HepG2 (cell line): ENCODE measurements around the gene COL4A2. TPM values are rescaled to one million over a fixed set of nuclear protein-coding genes. Genes with fewer than 3 reads are reported as not detected.

ENCODE experiments used
- GABPA ChIP-seq, 2 experiments: IDR thresholded peaks; 2 replicates each; pipeline ENCODE4 v1.6.1; 2011 to 2016; ENCODE audit warnings: low read depth in 2 of 2, low read length in 1 of 2, missing biosample characterization in 1 of 2, missing genetic modification characterization in 1 of 2
- IKZF1 ChIP-seq: fragments of 450-650 bp; IDR thresholded peaks from 2 replicates; pipeline ENCODE4 v1.7.1; 2016
- MAX ChIP-seq: IDR thresholded peaks from 2 replicates; pipeline ENCODE4 v1.6.1; 2012; ENCODE audit warnings: inconsistent platforms
- PLSCR1 ChIP-seq: sonication (generic); formaldehyde crosslinking; IDR thresholded peaks from 2 replicates; pipeline ENCODE4 v1.5.0; 2020; ENCODE audit warnings: missing genetic modification reagents, mild to moderate bottlenecking, borderline replicate concordance
- SNAPC4 ChIP-seq: sonication (generic); formaldehyde crosslinking; IDR thresholded peaks from 2 replicates; pipeline ENCODE4 v1.4.0; 2020; ENCODE audit warnings: mild to moderate bottlenecking, missing genetic modification reagents
- TERF1 ChIP-seq: sonication (generic); formaldehyde crosslinking; IDR thresholded peaks from 2 replicates; pipeline ENCODE4 v1.8.0; 2022; ENCODE audit warnings: mild to moderate bottlenecking, missing genetic modification reagents, moderate library complexity
- XRCC5 ChIP-seq: fragments of 200-400 bp; formaldehyde crosslinking; optimal IDR thresholded peaks from 2 replicates; pipeline ENCODE3; 2017; ENCODE audit warnings: mild to moderate bottlenecking, low read length
- ZHX2 ChIP-seq, 2 experiments: sonication (generic) in 1 of 2; formaldehyde crosslinking in 1 of 2; IDR thresholded peaks; 2 replicates each; pipeline versions ENCODE4 v1.6.1 to v1.9.0; 2014 to 2022; ENCODE audit warnings: antibody characterized with exemption in 1 of 2, borderline replicate concordance in 1 of 2, inconsistent platforms in 1 of 2, low read depth in 1 of 2, missing genetic modification reagents in 1 of 2
- ZNF205 ChIP-seq: IDR thresholded peaks from 2 replicates; pipeline ENCODE4 v1.6.1; 2018; ENCODE audit warnings: missing biosample characterization, missing genetic modification reagents
- ZNF605 ChIP-seq: sonication (generic); formaldehyde crosslinking; IDR thresholded peaks from 2 replicates; pipeline ENCODE4 v1.8.0; 2022; ENCODE audit warnings: mild to moderate bottlenecking, missing genetic modification reagents
- ZNF761 ChIP-seq: sonication (generic); formaldehyde crosslinking; conservative IDR thresholded peaks from 2 replicates; pipeline ENCODE4 v1.4.0; 2020; ENCODE audit warnings: mild to moderate bottlenecking, missing genetic modification reagents
- ZNF770 ChIP-seq: sonication (generic); formaldehyde crosslinking; IDR thresholded peaks from 2 replicates; pipeline ENCODE4 v1.5.0; 2020; ENCODE audit warnings: mild to moderate bottlenecking, missing genetic modification reagents
- polyA plus RNA-seq, 8 experiments: library from polyadenylated mRNA; depleted of rRNA in 3 of 8; stranded (reverse) in 7 of 8; unstranded in 1 of 8; fragments of >200 nt; fragmentation: Illumina TruSeq in 4 of 8; extraction: Trizol in 4 of 8; gene quantifications; 2 replicates each; pipeline versions ENCODE4 v1.2.1 to v1.2.3, GENCODE V29; 2011 to 2016; ENCODE audit warnings: low read depth in 4 of 8, missing spikeins in 1 of 8, mixed read lengths in 1 of 8; ENCODE audit not compliant: insufficient read depth in 1 of 8
- total RNA-seq, 5 experiments: library from RNA; depleted of rRNA; stranded (reverse); fragments of >200 nt; fragmentation: Illumina TruSeq; extraction: Trizol; gene quantifications; 2 replicates each; pipeline ENCODE4 v1.2.3, GENCODE V29; 2016; ENCODE audit warnings: low read depth in 1 of 5

Gene COL4A2
- total and polyA plus RNA-seq, 2 of the 13 experiments (the other 11 are each of a cell fraction or from before 2014, with no cell fraction given) = 0.22 to 1.9 TPM

GRCh38 chr13:110562036-110562597, 255.0 kb downstream of the COL4A2 start (continued):
- TF ChIP-seq ZHX2 (IDR thresholded peaks at IDR 0.05; ENCODE audit: low read depth) = 0 out of 2 replicates have a peak, but pooled peaks have one; percentile 2
- no peak for TF ChIP-seq ZHX2 (CRISPR knock-in tag; IDR thresholded peaks at IDR 0.05; ENCODE audit: borderline replicate concordance)
- 0 out of 2 replicates have a peak, but pooled peaks have one; percentile 9 for TF ChIP-seq ZNF205 (CRISPR knock-in tag)
- TF ChIP-seq ZNF605 (CRISPR knock-in tag) = 0 out of 2 replicates have a peak, but pooled peaks have one; percentile 39
- no peak for TF ChIP-seq IKZF1
- no peak for TF ChIP-seq GABPA (IDR thresholded peaks at IDR 0.05; ENCODE audit: low read depth, low read length)
- TF ChIP-seq GABPA (CRISPR knock-in tag; IDR thresholded peaks at IDR 0.05; ENCODE audit: low read depth) = 0 out of 2 replicates have a peak, but pooled peaks have one; percentile 28
- TF ChIP-seq TERF1 (CRISPR knock-in tag) = no peak
- no peak for TF ChIP-seq MAX
- TF ChIP-seq SNAPC4 (CRISPR knock-in tag) = 0 out of 2 replicates have a peak, but pooled peaks have one; percentile 2
- TF ChIP-seq ZNF770 (CRISPR knock-in tag) = peak; percentile 76
- TF ChIP-seq PLSCR1 (CRISPR knock-in tag) = no peak
- TF ChIP-seq ZNF761 (CRISPR knock-in tag) = peak; percentile 3; the same call in 1 of the 2 replicates
- TF ChIP-seq XRCC5 = peak; percentile 32
